ENCODE measurements around the gene NUP85. TPM values are rescaled to one million over a fixed set of nuclear protein-coding genes. Genes with fewer than 3 reads are reported as not detected.

Gene NUP85
- polyA plus RNA-seq, 2 of the 4 experiments (the other 2 are of a cell fraction), result 83.4 to 110 TPM

DNA sequence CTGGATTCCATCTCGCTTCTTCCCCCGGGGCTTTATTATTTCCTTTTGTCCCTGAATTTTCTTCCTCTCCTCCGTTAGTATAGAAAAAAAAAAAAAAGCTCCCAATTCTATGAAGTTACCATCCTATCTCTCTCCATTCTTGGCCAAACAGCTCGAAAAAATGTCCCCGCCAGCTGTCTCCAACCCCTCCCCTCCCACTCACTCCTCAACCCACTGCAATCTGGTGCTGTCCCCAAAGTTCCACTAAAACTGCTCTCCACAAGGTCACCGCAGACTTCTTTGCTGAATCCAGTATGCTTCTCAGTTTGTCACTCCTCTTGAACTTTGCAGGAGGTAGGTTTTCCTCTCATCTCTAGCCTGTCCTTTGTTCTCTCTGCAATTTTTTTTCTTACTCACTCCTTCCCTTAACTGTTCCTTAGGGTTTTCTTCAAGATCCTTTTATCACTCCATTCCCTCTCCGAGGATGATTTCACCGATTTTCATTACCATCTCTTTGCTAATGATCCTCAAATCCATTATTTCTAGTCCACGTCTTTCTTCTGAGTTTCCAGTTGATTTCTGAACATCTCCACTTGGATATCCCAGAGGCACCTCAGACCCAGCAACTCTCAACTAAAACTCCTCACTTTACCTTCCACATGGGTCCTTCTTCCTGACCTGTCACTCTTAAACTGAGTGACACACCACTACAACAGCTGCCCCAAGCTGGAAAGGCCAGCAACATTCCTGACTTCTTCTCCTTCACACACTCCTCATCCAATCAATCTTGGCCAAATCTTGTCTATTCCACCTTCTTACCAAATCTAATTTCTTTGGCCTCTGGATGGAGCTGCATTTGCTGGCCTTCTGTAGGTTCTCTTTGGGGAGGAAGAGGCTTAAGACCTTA lies 21.2 kb upstream of the NUP85 start (continued):
- TF ChIP-seq HEYL (CRISPR knock-in tag; IDR thresholded peaks at IDR 0.05) (no peak), GATA3 (IDR thresholded peaks at IDR 0.05; ENCODE audit: borderline replicate concordance) (no peak), ZC3H11A (IDR thresholded peaks at IDR 0.05) (no peak), FOSB (CRISPR knock-in tag; IDR thresholded peaks at IDR 0.05) (no peak), HOXA7 (CRISPR knock-in tag; IDR thresholded peaks at IDR 0.05) (no peak), MAZ (IDR thresholded peaks at IDR 0.05; ENCODE audit: borderline replicate concordance, low read depth, low read length) (no peak)
- TF ChIP-seq, protein P1, sequence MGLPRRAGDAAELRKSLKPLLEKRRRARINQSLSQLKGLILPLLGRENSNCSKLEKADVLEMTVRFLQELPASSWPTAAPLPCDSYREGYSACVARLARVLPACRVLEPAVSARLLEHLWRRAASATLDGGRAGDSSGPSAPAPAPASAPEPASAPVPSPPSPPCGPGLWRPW (IDR thresholded peaks at IDR 0.05), result no peak
- TF ChIP-seq, protein P2, sequence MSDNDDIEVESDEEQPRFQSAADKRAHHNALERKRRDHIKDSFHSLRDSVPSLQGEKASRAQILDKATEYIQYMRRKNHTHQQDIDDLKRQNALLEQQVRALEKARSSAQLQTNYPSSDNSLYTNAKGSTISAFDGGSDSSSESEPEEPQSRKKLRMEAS (IDR thresholded peaks at IDR 0.05), result no peak
- TF ChIP-seq, protein P3, sequence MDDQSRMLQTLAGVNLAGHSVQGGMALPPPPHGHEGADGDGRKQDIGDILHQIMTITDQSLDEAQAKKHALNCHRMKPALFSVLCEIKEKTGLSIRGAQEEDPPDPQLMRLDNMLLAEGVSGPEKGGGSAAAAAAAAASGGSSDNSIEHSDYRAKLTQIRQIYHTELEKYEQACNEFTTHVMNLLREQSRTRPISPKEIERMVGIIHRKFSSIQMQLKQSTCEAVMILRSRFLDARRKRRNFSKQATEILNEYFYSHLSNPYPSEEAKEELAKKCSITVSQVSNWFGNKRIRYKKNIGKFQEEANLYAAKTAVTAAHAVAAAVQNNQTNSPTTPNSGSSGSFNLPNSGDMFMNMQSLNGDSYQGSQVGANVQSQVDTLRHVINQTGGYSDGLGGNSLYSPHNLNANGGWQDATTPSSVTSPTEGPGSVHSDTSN (IDR thresholded peaks at IDR 0.05), result no peak

DNA sequence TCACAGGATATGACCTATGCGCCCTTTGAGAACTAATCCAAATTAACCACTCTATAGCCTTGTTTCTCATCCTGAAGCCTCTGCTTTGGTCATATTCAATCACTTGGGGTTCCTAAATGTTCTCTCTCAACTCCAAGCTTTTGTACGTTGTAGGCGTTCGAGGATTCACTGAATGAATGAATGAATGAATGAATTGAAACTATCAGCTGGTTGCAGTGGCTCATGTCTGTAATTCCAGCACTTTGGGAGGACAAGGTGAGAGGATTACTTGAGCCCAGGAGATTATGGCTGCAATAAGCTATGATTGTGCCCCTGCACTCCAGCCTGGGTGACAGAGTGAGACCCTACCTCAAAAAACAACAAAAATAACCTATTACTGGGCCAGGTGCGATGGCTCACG lies 16.9 kb upstream of the NUP85 start:
- TF ChIP-seq FOSL2 (IDR thresholded peaks at IDR 0.05), result no peak
- no peak for TF ChIP-seq FOSL2 (CRISPR knock-in tag; IDR thresholded peaks at IDR 0.05)
- no peak for TF ChIP-seq FOSB (CRISPR knock-in tag; IDR thresholded peaks at IDR 0.05)
- TF ChIP-seq KDM5A (IDR thresholded peaks at IDR 0.05), result no peak
- TF ChIP-seq RARB (CRISPR knock-in tag; IDR thresholded peaks at IDR 0.05), result no peak
- TF ChIP-seq TP53 (CRISPR knock-in tag; IDR thresholded peaks at IDR 0.05), result no peak
- TF ChIP-seq ZNF302 (CRISPR knock-in tag; IDR thresholded peaks at IDR 0.05), result no peak
- TF ChIP-seq MYC (IDR thresholded peaks at IDR 0.05; ENCODE audit: borderline replicate concordance, low read length), result no peak
- no peak for TF ChIP-seq ZSCAN20 (CRISPR knock-in tag; IDR thresholded peaks at IDR 0.05)
- no peak for TF ChIP-seq RFX5 (IDR thresholded peaks at IDR 0.05)
- TF ChIP-seq NPAS2 (CRISPR knock-in tag; IDR thresholded peaks at IDR 0.05; ENCODE audit: borderline replicate concordance), result no peak
- TF ChIP-seq EHMT2 (IDR thresholded peaks at IDR 0.05; ENCODE audit: low read depth), result no peak
- TF ChIP-seq, protein P4, sequence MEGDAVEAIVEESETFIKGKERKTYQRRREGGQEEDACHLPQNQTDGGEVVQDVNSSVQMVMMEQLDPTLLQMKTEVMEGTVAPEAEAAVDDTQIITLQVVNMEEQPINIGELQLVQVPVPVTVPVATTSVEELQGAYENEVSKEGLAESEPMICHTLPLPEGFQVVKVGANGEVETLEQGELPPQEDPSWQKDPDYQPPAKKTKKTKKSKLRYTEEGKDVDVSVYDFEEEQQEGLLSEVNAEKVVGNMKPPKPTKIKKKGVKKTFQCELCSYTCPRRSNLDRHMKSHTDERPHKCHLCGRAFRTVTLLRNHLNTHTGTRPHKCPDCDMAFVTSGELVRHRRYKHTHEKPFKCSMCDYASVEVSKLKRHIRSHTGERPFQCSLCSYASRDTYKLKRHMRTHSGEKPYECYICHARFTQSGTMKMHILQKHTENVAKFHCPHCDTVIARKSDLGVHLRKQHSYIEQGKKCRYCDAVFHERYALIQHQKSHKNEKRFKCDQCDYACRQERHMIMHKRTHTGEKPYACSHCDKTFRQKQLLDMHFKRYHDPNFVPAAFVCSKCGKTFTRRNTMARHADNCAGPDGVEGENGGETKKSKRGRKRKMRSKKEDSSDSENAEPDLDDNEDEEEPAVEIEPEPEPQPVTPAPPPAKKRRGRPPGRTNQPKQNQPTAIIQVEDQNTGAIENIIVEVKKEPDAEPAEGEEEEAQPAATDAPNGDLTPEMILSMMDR (IDR thresholded peaks at IDR 0.05), result no peak
- TF ChIP-seq, protein P3 (IDR thresholded peaks at IDR 0.05), result no peak
- TF ChIP-seq, protein P5, sequence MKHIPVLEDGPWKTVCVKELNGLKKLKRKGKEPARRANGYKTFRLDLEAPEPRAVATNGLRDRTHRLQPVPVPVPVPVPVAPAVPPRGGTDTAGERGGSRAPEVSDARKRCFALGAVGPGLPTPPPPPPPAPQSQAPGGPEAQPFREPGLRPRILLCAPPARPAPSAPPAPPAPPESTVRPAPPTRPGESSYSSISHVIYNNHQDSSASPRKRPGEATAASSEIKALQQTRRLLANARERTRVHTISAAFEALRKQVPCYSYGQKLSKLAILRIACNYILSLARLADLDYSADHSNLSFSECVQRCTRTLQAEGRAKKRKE (CRISPR knock-in tag; IDR thresholded peaks at IDR 0.05; ENCODE audit: low read depth), result no peak
- CTCF ChIA-PET, result interaction anchor here (0.8 to 11.6 kb wide), 16 partner anchors 8 to 231 kb away, joined by 3 to 178 read pairs (median 4); partner anchors contain the start of genes MIF4GD, NT5C and NUP85
- POLR2A ChIA-PET, result interaction anchor here (1.2 kb wide), 1 partner anchor 64 kb away, joined by 4 read pairs; no protein-coding TSS in a partner anchor
- ATAC-seq (no peak), FAIRE-seq (no peak), DNase-seq (ENCODE audit: low read depth in 1 of 2, low spot score in 1 of 2) (no peak)
- 92% methylated on average over 6 of the region's 6 CpGs for WGBS (ENCODE audit: missing lambda C conversion rate)
- H3K4me2 ChIP-seq, result no peak overlapping the region
- H3K9me3 ChIP-seq, result no peaks in the 10 kb centered on the region
- no peak overlapping the region for H3K4me3 ChIP-seq
- H3K27ac ChIP-seq, result no peak overlapping the region
- H3K4me1 ChIP-seq, result peaks cover 8% of the 10 kb centered on the region; the same call in 2 of the 3 replicates

Data from A549 (cell line).